NCI-H82 (cell line): ENCODE results near the gene CDH4.
A peak's percentile ranks its signal among the peaks of the same experiment; 100 is the strongest.
"Not testable (repeated sequence)": the region's sequence is repeated elsewhere in the genome, so short reads cannot be mapped to it uniquely, and the experiment has no call there.

Experiments
- DNase-seq: peaks from one replicate; lab custom pipeline; 2025; lab: John Stamatoyannopoulos, UW

The CDH4 gene

GRCh38 chr20:61979701-61980635, 727.9 kb downstream of the CDH4 start:
- DNase-seq = no peak

GRCh38 chr20:61980647-61981583, 728.9 kb downstream of the CDH4 start:
- peak; percentile 29 for DNase-seq

- not testable (repeated sequence) for DNase-seq
Measured at GRCh38 chr20:61981691-61982090, 729.6 kb downstream of the CDH4 start.

GRCh38 chr20:61982191-61982950, 730.3 kb downstream of the CDH4 start:
- no peak for DNase-seq

- no peak for DNase-seq
Measured at GRCh38 chr20:61982951-61983315, 730.9 kb downstream of the CDH4 start.

GRCh38 chr20:61983965-61984364, 731.9 kb downstream of the CDH4 start:
- DNase-seq = no peak

GRCh38 chr20:61984431-61984830, 732.4 kb downstream of the CDH4 start:
- DNase-seq = not testable (repeated sequence)

GRCh38 chr20:61985096-61985495, 733.0 kb downstream of the CDH4 start:
- no peak for DNase-seq

- no peak for DNase-seq
Measured at GRCh38 chr20:61986762-61987321, 734.8 kb downstream of the CDH4 start.

GRCh38 chr20:61988665-61989064, 736.6 kb downstream of the CDH4 start:
- no peak for DNase-seq

- DNase-seq = no peak
Measured at GRCh38 chr20:61989741-61990140, 737.7 kb downstream of the CDH4 start.
